Suppressor macrophage (primary cell): Measurements from ENCODE around the gene FKBP15.

Experiments used
- DNase-seq, 4 experiments: peaks; one replicate each; pipeline ENCODE4 v3.0.0-alpha.2; 2020 to 2022

Gene FKBP15

GRCh38 chr9:113183956-113184488 lies 37.1 kb downstream of the FKBP15 start:
- DNase-seq, result no peak

DNA sequence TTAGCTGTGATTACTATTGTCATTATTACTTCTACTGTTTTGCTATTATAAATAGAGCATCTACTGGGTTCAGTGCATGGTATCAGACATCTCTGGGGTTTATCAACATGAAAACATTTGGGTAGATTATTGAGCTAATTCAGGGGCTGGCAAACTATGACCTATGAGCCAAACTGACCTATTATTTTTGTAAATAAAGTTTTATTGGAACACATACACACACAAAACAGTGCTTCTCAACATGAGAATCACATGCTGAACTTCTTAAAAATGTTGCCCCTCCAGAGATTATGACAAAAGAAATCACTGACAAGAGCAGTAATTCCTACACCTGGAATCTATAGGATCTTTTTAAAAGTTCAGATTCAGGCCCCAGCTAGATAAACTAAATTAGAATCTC lies 39.9 kb downstream of the FKBP15 start:
- DNase-seq, result no peak

GRCh38 chr9:113179839-113180238 lies 41.2 kb downstream of the FKBP15 start:
- DNase-seq, result no peak

DNA sequence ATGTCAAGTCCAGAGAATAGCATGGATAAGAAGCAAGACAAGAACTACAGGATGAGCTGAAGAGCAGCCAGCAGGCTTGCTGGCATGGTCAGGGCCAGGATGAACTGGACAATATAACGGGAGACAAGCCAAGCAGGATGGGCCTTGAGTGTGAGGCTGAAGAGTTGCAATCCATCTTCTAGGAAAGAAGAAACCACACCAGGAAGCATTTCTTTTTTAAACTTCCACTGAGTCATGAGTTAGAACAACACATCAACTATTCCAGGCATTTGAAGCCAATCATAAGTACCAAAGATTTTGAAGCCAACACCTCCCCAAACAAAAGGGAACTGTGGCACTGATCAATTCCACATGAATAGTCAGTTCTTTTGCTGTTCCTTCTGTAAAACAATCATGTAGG lies 43.0 kb downstream of the FKBP15 start:
- no peak for DNase-seq

DNA sequence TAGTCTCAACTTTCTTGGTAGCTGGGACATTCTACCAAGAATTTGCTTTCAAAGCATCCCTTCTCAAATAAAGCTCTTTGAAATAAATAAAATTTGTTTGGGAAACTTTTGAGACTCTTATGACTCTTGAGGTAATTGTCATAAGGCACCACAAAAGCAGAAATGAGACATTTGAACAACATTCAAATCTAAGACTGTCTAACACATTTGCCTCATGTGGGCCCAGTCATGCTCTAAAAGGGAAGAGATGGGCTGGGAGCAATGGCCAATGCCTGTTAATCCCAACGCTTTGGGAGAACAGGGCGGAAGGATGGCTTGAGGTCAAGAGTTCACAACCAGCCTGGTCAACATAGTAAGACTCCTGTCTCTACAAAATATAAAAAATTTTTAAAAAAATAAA lies 43.8 kb downstream of the FKBP15 start:
- DNase-seq, result peak; percentile 49 to 70 (median 64)

DNA sequence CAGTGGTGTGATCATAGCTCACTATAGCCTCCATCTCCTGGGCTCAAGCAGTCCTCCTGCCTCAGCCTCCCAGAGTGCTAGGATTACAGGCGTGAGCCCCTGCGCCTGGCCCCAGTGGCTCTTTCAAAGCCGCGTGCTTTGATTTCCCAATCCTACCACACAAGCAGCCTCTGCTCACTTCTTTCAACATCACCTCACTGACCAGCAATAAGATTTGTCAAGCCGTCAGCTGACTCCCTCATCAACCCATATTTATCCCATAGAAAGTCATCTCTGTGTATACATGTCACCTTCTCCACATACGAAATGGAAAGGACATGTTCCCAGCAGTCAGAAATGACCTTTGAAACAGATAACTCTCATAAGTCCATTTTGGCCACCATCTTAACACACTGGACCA lies 44.3 kb downstream of the FKBP15 start:
- DNase-seq, result peak; percentile 73 to 86 (median 80)

- DNase-seq, result no peak
Measured at GRCh38 chr9:113173341-113173740, 47.7 kb downstream of the FKBP15 start.

DNA sequence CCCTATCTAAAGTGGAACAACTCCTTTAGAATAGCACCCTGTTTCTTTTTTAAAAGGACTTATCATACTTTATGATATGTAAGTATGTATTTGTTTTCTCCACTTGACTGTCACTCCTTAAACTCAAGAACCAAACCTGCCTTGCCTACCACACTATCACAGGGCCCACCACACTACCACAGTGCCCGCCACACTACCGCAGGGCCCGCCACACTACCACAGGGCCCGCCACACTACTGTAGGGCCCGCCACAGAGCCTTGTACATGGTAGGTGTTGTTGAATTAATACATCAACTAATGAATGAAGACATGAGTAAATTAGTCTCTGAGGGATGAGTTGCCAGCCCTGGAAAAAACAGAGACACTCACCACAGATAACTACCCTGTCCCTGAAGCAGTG lies 52.3 kb downstream of the FKBP15 start:
- no peak for DNase-seq

DNA sequence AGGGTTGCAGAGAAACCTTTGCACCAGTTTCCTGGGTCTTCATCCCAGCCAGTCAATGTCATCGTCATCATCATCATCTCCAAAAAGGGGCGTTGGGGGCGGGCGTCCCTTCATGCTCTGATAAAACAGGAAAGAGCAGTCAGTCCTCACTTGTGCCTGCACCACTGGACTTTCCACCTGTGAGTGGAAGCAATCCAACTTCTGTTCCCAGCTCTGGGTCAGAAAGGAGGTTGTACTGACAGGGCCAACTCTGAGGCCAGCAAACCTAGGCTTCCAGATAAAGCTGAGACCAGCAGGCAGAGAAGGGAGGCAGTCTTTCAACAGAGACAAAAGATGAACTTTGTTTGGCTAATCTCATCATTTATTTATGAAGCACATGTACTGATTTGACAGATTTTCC lies 55.0 kb downstream of the FKBP15 start:
- DNase-seq, result no peak

- no peak for DNase-seq
Measured at GRCh38 chr9:113164536-113165300, 56.4 kb downstream of the FKBP15 start.

DNA sequence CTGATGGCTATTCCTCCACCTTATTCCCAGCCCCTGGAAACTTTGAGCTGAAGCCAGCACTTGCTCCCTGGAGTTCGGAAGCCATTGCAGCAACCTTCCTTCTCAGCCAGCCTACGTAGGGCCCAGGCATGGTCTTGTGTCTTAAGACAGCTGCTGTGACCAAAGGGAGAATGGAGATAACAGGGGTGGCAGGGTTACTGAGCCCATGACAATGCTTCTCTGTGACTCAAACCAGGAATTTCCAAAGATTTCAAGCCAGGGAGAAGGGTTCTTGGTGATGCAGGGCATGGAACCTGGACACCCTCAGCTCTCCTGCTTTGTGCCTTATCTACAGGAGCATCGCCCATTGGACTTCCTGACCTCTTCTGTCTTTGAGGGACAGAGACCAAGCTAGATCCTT lies 58.1 kb downstream of the FKBP15 start:
- no peak for DNase-seq

GRCh38 chr9:113160571-113160970 lies 60.5 kb downstream of the FKBP15 start:
- no peak for DNase-seq

DNA sequence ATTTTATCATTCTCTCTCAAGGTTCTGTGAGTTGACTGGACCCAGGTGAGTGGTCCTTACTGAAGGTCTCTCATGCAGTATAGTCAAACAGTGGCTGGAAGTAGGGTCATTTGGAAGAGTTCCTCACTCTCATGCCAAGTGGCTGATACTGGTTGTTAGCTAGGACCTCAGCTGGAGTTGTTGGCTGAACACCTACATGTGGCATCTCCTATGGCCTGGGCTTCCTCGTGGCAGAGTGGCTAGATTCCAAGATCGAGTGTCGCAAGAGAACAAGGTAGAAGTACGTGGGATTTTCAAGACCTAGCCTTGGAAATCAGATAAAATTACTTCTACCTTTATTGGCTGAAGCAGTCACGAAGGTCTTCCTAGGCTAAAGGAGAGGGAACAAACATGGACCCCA lies 62.6 kb downstream of the FKBP15 start:
- DNase-seq, result no peak

GRCh38 chr9:113156880-113157279 lies 64.2 kb downstream of the FKBP15 start:
- DNase-seq, result no peak

DNA sequence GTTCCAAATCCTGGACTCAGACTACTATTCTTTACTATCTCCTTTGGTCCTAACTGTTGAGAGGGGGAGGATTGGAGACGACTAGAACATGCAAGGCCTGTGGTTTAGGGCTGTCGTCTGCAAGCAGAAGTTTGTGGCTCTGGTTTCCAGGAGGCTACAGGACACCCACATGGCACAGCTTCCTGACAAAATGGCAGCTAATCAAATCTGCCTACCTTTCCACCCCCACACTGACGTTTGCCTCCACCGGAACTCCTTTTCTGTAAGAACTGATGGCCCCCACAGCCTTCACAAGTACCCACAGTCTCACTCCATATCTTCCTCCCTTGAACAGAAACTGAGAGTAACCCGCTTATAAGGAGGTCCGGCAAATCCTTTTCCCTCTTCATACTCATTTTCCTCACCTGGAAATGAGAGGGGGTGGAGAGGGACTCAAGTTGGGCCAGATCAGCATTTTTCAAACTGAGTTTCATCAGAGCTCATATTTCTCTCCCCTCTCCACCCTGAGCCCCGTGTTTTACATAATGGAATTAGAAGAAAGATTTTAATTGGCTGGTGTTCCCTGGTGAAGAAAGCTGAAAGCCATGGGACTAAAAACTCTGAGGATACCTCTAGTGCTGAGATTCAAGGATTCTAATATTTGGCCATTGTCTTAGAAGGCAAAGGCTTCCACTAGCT lies 65.0 kb downstream of the FKBP15 start:
- DNase-seq, result peak; percentile 87 to 96 (median 90)

GRCh38 chr9:113154946-113155345 lies 66.1 kb downstream of the FKBP15 start:
- DNase-seq, result peak; percentile 69 to 85 (median 71)

- peak; percentile 60 to 71 (median 62) for DNase-seq
Measured at GRCh38 chr9:113154471-113154870, 66.6 kb downstream of the FKBP15 start.

DNA sequence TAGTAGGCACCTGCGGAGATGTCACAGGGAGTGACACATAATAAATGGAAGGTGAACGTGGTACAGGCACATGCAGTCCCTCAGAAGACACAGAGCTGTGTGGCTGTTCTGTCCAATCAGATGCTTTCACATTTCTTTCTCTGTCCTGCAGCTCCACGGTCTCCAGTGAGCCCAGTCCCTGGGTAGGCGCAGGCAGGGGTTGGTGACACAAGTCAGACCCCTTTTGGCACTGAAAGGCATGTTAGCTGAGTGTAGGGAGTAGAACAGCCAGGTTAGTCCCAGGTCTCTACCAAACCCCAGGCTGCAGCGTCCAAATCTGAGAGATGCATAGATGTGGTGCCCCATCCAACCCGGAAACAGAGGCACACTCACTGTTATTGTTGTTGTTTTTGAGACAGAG lies 67.5 kb downstream of the FKBP15 start:
- no peak for DNase-seq

DNA sequence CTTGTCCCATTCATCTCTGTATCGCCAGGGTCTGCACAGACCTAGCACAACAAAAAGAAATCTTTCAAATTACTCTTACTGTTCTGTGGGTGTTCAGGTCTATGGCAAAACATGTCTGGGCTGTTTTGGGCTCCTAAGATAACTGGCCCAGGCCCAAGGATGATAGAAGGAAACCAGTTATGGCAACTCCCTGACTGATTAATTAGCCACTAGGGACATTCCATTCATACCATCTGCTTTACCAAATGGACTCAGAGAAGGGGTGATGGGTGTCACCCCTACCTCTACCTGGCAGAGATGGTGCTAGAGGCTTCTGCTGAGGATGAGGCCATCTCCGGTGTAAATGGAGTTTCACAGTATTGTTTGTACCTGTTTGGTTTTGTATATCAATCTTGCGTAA lies 68.4 kb downstream of the FKBP15 start:
- DNase-seq, result no peak

- peak; percentile 82 to 93 (median 86) for DNase-seq
Measured at GRCh38 chr9:113151696-113152630, 69.1 kb downstream of the FKBP15 start.

GRCh38 chr9:113150670-113151611 lies 70.1 kb downstream of the FKBP15 start, which contains the start of gene SLC31A2:
Gene SLC31A2, plus strand, starts transcription at chr9:113151007. Its CDS starts 68 bp downstream, at chr9:113151075.
- DNase-seq, result peak; percentile 91 to 97 (median 94)
